HG03135 (cell line): ENCODE data around the gene S100A4.
"Not testable (repeated sequence)": the region's sequence is repeated elsewhere in the genome, so short reads cannot be mapped to it uniquely, and the experiment has no call there.

Experiments used
- ATAC-seq: cut with Tn5 transposase; IDR thresholded peaks from one replicate; pipeline ENCODE4 v1.9.1; 2021; ENCODE audit warnings: mild to moderate bottlenecking, moderate library complexity; ENCODE audit not compliant: unreplicated experiment

S100A4 gene

DNA sequence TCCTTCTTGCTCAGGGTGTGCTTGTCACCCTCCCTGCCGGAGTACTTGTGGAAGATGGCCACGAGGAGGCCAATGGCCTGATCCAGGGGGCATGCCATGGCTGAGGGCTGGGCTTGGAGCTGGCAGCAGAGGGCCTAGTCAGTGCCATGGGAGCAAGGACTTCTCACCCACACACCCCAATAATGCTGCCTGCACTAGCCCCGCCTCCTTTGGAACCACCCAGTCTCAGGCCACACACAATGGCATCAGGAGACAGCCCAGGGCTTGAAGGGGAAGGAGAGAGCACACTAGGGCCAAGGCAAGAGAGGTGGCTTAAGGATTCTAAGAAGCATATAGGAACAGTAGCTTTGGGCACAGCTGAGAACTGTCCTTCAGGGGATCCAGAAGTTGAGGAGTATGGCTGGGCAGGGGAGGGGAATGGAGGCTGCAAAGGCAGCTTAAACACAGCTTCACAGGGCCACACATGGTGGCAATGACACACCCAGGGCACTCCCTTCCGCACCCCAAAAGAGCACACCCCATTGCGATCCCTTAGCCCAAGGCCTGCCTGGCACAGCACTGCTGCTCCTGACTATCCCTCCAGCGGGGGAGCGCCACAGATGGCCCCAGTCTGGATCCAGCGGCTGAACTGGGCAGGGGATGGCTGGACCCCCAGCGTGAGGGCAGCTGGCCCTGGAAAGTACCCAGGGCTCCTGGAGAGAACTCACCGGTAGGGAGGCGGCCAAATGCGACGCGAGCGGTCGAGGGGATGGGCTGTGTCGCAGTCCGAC, 10.2 kb downstream of the S100A4 start, which contains the start of gene S100A6:
S100A6 (minus strand) TSS at position 750 of the 770 bp plus-strand sequence; CDS start at position 98, 652 bp downstream.
- no peak for ATAC-seq

- ATAC-seq = no peak
These were observed 10.7 kb downstream of the S100A4 start for GRCh38 chr1:153534925-153535241.

DNA sequence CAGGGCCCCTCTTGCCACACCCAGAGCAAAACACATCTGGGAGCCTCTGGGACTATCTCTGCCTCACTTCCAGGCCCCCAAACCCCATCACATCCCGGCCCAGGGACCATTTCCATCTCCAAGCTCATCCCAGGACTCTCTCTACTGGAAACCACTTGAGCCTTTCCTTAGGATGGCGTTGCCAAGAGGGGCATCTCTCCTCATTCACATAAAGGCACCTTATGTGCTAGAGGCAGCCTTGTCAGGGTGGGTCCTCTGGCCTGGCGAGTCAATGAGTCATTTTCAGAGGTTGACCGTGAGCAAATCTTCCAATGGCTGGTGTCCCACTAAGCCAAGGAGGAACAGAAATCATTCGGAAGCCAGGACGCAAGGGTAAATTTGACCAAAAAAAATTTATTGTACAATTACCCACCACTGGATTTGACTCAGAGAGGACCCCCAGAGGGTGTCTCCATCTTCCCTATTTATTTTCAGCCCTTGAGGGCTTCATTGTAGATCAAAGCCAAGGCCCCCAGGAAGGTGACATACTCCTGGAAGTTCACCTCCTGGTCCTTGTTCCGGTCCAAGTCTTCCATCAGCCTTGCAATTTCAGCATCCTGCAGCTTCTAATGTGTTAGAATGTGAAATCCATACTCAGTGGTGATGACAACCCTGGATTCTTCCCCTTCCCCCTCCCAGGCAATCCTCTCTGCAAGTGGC, 11.2 kb downstream of the S100A4 start:
- ATAC-seq = no peak

- no peak for ATAC-seq
These were observed 11.9 kb downstream of the S100A4 start for GRCh38 chr1:153533689-153534201.

DNA sequence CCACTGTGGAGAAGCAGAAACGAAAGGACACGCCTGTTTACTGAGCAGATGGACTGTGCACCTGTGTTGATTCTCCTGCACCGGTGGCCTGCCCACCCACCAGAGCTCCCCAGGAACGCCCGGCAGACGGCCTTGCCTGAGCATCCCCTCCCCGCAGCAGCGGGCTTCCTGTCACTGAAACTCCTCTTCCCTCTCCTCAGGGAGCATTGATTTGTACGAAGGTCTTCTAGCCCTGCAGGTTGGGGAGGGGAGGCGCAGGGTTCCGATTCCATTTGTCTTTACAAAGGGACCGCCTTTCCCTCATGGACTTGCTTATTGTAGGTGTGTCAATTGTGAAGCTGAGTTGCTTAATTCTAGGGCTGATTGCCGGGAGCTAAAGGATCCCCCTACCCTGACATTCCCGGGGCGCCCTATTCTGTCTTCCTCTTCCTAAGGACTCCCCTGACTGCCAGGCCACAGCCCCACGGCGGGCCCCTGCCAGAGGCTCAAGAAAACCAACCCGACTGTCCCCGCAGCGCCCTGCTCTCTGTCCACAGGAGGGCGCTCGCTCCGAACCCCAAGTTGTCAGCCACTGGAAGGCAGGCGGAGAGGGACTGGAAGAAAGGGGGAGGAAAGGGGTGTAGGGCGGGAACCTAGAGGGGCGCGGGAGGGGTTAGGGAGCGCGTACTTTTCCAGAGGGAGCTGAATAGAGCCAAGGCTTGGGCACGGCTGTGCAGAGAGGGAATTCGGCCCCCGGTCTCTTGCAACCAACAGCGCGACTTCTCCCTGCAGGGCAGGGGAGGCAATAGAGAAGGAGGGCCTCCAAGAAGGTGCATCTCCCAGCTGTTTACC, 12.6 kb downstream of the S100A4 start:
- ATAC-seq = no peak

- no peak for ATAC-seq
These were observed 13.4 kb downstream of the S100A4 start for GRCh38 chr1:153532181-153532580.

- ATAC-seq = no peak
These were observed 14.0 kb downstream of the S100A4 start for GRCh38 chr1:153531638-153532037.

DNA sequence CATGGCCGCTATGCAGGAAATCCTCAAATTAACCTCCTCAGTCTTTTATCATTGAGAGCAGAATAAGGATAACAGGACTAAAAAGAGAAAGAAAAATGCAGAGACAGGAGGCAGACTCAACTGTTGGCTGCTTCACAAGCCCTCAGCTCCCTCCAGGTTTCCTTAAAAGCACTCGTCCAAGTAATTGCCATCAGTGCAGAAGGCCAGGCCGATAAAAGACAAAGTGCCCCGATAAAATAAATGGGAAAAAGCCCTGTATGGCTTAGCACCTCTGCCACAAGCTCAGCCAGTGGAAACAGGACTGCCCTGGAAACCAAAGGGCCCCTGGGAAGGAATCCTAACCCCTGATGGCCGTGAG, 17.9 kb downstream of the S100A4 start:
- no peak for ATAC-seq

GRCh38 chr1:153527023-153527682, 18.5 kb downstream of the S100A4 start:
- ATAC-seq = no peak

DNA sequence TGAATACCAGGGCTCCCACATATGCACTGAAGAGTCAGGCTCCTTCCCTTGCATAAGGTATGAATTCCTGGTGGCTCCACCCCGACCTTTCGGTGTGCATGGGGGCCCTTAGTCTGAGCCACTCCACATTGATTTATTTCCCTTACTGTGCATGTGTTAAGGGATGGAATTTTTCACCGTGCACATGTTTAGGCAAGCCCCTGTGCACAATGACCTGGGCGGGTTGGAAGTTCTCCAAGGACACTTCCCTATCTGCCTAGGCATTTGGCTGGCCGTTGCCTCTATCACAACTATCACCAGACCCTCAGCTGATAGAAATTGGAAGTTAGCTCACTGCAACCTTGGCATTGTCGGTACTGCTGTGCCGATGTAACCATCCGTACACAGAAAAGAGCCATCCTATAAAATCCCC, 19.5 kb downstream of the S100A4 start:
- ATAC-seq = no peak

DNA sequence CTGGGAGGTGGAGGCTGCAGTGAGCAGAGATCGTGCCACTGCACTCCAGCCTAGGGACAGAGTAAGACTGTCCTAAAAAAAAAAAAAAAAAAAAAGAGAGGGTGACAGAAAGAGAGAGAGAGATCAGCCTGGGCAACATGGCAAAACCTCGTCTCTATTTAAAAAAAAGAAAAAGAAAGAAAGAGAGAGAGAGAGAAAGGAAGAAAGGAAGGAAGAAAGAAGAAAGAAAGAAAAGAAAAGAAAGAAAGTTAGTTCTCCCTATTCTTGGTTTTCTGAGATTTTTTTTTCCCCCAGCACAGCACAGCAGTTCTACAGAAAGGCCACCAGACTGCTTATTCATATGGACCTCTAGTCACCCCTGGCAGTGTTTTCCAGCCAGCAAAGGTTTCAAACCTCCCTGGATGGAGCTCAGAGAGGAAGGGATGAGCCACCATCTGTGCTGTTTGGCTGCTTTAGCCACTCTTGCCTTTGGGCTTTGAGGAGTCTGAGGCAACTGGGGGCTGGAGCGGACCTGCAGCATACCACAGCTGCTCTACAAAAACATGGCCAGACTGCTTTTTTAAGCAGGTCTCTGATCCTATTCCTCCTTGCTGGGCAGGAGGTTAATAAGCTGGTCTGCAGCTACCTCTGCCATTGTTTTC, 20.4 kb downstream of the S100A4 start:
- no peak for ATAC-seq

DNA sequence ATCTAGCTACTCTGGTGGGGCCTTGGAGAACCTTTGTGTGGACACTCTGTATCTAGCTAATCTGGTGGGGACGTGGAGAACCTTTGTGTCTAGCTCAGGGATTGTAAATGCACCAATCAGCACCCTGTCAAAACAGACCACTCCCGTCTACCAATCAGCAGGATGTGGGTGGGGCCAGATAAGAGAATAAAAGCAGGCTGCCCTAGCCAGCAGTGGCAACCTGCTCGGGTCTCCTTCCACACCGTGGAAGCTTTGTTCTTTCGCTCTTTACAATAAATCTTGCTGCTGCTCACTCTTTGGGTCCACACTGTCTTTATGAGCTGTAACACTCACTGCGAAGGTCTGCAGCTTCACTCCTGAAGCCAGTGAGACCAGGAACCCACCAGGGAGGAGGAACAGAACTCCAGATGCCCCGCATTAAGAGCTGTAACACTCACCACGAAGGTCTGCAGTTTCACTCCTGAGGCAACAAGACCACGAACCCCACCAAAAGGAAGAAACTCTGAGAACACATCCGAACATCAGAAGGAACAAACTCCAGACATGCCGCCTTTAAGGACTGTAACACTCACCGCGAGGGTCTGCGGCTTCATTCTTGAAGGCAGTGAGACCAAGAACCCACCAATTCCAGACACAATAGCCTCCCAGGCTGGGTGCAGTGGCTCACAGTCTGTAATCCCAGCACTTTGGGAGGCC, 23.1 kb downstream of the S100A4 start:
- not testable (repeated sequence) for ATAC-seq

GRCh38 chr1:153521808-153522207, 23.8 kb downstream of the S100A4 start:
- not testable (repeated sequence) for ATAC-seq

GRCh38 chr1:153520818-153521476, 24.7 kb downstream of the S100A4 start:
- ATAC-seq = no peak

DNA sequence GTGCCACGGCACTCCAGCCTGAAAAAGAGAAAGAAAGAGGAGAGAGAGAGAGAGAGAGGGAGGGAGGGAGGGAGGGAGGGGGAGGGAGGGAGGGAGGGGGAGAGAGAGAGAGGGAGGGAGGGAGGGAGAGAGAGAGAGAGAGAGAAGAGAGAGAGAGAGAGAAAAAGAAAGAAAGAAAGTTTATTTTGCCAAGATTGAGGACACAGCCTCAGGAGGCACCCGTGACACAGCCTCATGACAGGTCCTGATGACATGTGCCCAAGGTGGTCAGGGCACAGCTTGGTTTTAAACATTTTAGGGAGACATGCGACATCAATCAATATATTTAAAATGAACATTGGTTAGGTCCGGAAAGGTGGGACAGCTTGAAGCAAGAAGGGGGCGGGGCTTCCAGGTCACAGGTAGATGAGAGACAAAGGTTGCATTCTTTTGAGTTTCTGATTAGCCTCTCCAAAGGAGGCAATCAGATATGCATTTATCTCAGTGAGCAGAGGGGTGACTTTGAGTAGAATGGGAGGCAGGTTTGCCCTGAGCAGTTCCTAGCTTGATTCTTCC, 25.4 kb downstream of the S100A4 start:
- ATAC-seq = not testable (repeated sequence)

GRCh38 chr1:153519242-153519641, 26.4 kb downstream of the S100A4 start:
- no peak for ATAC-seq

- ATAC-seq = no peak
These were observed 29.9 kb downstream of the S100A4 start for GRCh38 chr1:153515504-153516394.

GRCh38 chr1:153513666-153514065, 31.9 kb downstream of the S100A4 start:
- ATAC-seq = no peak
